SK-N-SH (cell line): ENCODE measurements around the gene CACNA1G. TPM values are rescaled to one million over a fixed set of nuclear protein-coding genes. Genes with fewer than 3 reads are reported as not detected.

Source experiments
- CTCF ChIA-PET: fragments of 300-600, 350-600 bp; formaldehyde crosslinking; extraction: SDS; loops from one replicate; lab custom pipeline; 2021; lab: Yijun Ruan, JAX
- POLR2A ChIA-PET: fragments of 350-600 bp; sonication (Branson Sonifier 250); formaldehyde crosslinking; extraction: SDS; loops from one replicate; lab custom pipeline; 2020; ENCODE audit warnings: antibody characterized with exemption, inconsistent platforms; lab: Yijun Ruan, JAX
- DNase-seq: peaks from one replicate; pipeline ENCODE4 v3.0.0; 2012
- H2AFZ ChIP-seq: fragments of 200-600 bp; sonication (generic); 2 replicates; pipeline ENCODE4 v1.8.1; 2016; ENCODE audit warnings: antibody characterized with exemption, mild to moderate bottlenecking, low read depth
- H3F3A ChIP-seq: fragments of 200-600 bp; sonication (generic); replicated peaks from 2 replicates; pipeline ENCODE3; 2016; ENCODE audit warnings: antibody characterized with exemption, mild to moderate bottlenecking; ENCODE audit not compliant: insufficient read depth
- H3K27ac ChIP-seq, 2 experiments: fragments of 200-500 bp in 1 of 2; fragments of 200-600 bp in 1 of 2; sonication (Bioruptor generic) in 1 of 2; sonication (generic), shearing (Covaris generic) in 1 of 2; 2 replicates each; pipeline versions ENCODE4 v1.5.1 to v1.6.1; 2014 to 2016; ENCODE audit warnings: low read depth in 2 of 2, inconsistent platforms in 1 of 2, low read length in 1 of 2, mild to moderate bottlenecking in 1 of 2, mixed read lengths in 1 of 2
- H3K27me3 ChIP-seq: fragments of 200-600 bp; sonication (generic), shearing (Covaris generic); 2 replicates; pipeline ENCODE4 v1.6.1; 2016; ENCODE audit warnings: mixed run types; ENCODE audit not compliant: insufficient read depth
- H3K36me3 ChIP-seq, 2 experiments: fragments of 200-500 bp in 1 of 2; fragments of 200-600 bp in 1 of 2; sonication (Bioruptor generic) in 1 of 2; sonication (generic) in 1 of 2; replicated peaks in 1 of 2; 2 replicates each; pipeline versions ENCODE3 to v1.5.1; 2014 to 2016; ENCODE audit warnings: low read length in 1 of 2, mild to moderate bottlenecking in 1 of 2; ENCODE audit not compliant: insufficient read depth in 2 of 2, control insufficient read depth in 1 of 2
- H3K4me1 ChIP-seq, 2 experiments: fragments of 200-500 bp in 1 of 2; fragments of 200-600 bp in 1 of 2; sonication (Bioruptor generic) in 1 of 2; sonication (generic), shearing (Covaris generic) in 1 of 2; 2 replicates each; pipeline versions ENCODE4 v1.5.1 to v1.6.1; 2014 to 2016; ENCODE audit warnings: low read depth in 1 of 2, low read length in 1 of 2, mixed run types in 1 of 2; ENCODE audit not compliant: insufficient read depth in 2 of 2, control insufficient read depth in 1 of 2
- H3K4me2 ChIP-seq: fragments of 200-600 bp; sonication (generic), shearing (Covaris generic); 2 replicates; pipeline ENCODE4 v1.6.1; 2017; ENCODE audit warnings: mixed run types
- H3K4me3 ChIP-seq, 2 experiments: fragments of 200-500 bp in 1 of 2; fragments of 200-600 bp in 1 of 2; sonication (Bioruptor generic) in 1 of 2; sonication (generic), shearing (Covaris generic) in 1 of 2; 2 replicates each; pipeline versions ENCODE4 v1.5.1 to v1.8.1; 2014 to 2016; ENCODE audit warnings: low read depth in 2 of 2, inconsistent platforms in 1 of 2, low read length in 1 of 2, mild to moderate bottlenecking in 1 of 2, mixed read lengths in 1 of 2, moderate library complexity in 1 of 2
- H3K79me2 ChIP-seq: fragments of 200-600 bp; sonication (generic); 2 replicates; pipeline ENCODE4 v1.8.1; 2017; ENCODE audit warnings: mild to moderate bottlenecking; ENCODE audit not compliant: insufficient read depth
- H3K9ac ChIP-seq: fragments of 200-600 bp; sonication (generic); 2 replicates; pipeline ENCODE4 v1.6.1; 2017; ENCODE audit warnings: mixed run types
- H3K9me2 ChIP-seq: fragments of 200-600 bp; sonication (generic); 2 replicates; pipeline ENCODE4 v1.6.1; 2017; ENCODE audit warnings: mixed run types
- H3K9me3 ChIP-seq: fragments of 200-600 bp; sonication (generic); 2 replicates; pipeline ENCODE4 v1.6.1; 2017; ENCODE audit warnings: mixed run types, mild to moderate bottlenecking, moderate library complexity
- H4K20me1 ChIP-seq: fragments of 200-600 bp; sonication (generic); 2 replicates; pipeline ENCODE4 v1.6.1; 2017; ENCODE audit warnings: mild to moderate bottlenecking, mixed run types; ENCODE audit not compliant: insufficient read depth
- CHD2 ChIP-seq: fragments of 150-350 bp; IDR thresholded peaks from 2 replicates; pipeline ENCODE4 v1.6.1; 2018; ENCODE audit warnings: low read length; ENCODE audit not compliant: partially characterized antibody
- EZH2phosphoT487 ChIP-seq: fragments of 200-600 bp; sonication (generic); IDR thresholded peaks from 2 replicates; pipeline ENCODE4 v1.6.1; 2017; ENCODE audit warnings: low read depth, mixed run types, mild to moderate bottlenecking, antibody characterized with exemption, moderate library complexity, borderline replicate concordance
- FOXM1 ChIP-seq: IDR thresholded peaks from 2 replicates; pipeline ENCODE4 v1.4.0; 2012; ENCODE audit warnings: low read depth, mild to moderate bottlenecking
- MXI1 ChIP-seq: IDR thresholded peaks from 2 replicates; pipeline ENCODE4 v1.6.1; 2012; ENCODE audit warnings: mild to moderate bottlenecking, low read depth, low read length, improper control_type of control experiment
- NRF1 ChIP-seq: IDR thresholded peaks from 2 replicates; pipeline ENCODE4 v1.6.1; 2012; ENCODE audit warnings: low read depth, mild to moderate bottlenecking, low read length
- WGBS: methylation state at CpG from one replicate; pipeline ENCODE4 v1.1.6; 2017; ENCODE audit warnings: low lambda C conversion rate; 5-methylcytosine and 5-hydroxymethylcytosine counted together
- polyA plus RNA-seq, 3 experiments: library from polyadenylated mRNA; depleted of rRNA; stranded (reverse); fragments of >200 nt; gene quantifications; 2 replicates each; pipeline ENCODE4 v1.2.3, GENCODE V29; 2012
- TF ChIP-seq, protein P1 (sequence below): IDR thresholded peaks from 2 replicates; pipeline ENCODE4 v1.4.0; 2012; ENCODE audit warnings: low read depth, borderline replicate concordance
- TF ChIP-seq, protein P2 (sequence below): IDR thresholded peaks from 2 replicates; pipeline ENCODE4 v1.4.0; 2012; ENCODE audit warnings: low read depth, borderline replicate concordance

CACNA1G gene
- polyA plus RNA-seq, 1 of the 3 experiments (the other 2 are of a cell fraction), result 0.21 TPM

DNA sequence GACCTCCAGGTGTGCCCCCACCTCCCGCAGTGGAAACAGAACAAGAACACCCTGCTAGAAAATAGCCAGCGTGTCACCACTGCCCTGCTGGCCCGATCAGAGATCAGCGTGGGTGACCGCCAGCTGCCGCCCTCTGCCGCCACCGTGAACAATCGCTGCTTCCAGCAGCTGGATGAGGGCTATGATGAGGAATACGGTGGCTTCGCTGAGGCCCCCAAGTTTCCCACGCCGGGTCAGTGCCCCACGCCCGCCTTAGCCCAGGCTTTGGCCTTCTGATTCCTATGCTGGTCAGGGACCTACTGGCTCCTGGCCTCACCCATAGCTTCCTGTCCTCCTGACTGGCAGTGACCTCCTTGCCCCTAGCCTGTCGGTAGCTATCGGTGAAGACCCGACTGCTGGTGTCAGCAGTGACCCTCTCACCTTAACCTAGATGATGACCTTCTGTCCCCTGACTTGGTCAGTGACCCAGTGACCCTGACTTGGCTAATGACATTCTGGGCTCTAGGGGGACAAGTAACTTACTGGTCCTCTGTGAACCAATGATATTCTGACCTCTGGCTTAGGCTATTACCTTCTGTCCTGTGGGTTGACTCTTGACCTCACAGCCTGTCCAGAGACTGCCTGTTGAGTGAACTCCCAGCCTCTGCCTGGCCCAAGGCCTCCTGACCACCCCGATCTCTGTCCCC lies 11.1 kb upstream of the CACNA1G start:
- no peak for DNase-seq
- Histone ChIP-seq H2AFZ (no peak overlapping the region), H4K20me1 (no peaks in the 10 kb centered on the region), H3K9me3 (no peaks in the 10 kb centered on the region), H3F3A (peaks cover 6% of the 10 kb centered on the region), H3K9me2 (no peaks in the 10 kb centered on the region), H3K27me3 (no peaks in the 10 kb centered on the region), H3K9ac (no peak overlapping the region), H3K36me3 (peaks cover 16 to 27% of the 10 kb centered on the region in 2 experiments), H3K27ac (no peak overlapping the region), H3K4me3 (no peak overlapping the region), H3K4me1 (peaks cover 0 to 20% of the 10 kb centered on the region in 2 experiments; a peak in 1 of 4 replicates), H3K79me2 (peaks cover 16% of the 10 kb centered on the region), H3K4me2 (no peak overlapping the region)
- WGBS, result 94% methylated on average over 19 of the region's 19 CpGs
- ChIA-PET POLR2A (interaction anchor here (1.0 to 2.4 kb wide), 3 partner anchors 76 to 146 kb away, joined by 3 to 21 read pairs (median 3); no protein-coding TSS in a partner anchor), CTCF (interaction anchor here (0.9 to 24.2 kb wide), 25 partner anchors 10 to 303 kb away, joined by 3 to 1212 read pairs (median 22); partner anchors contain the start of gene CACNA1G)
- TF ChIP-seq, protein P1, sequence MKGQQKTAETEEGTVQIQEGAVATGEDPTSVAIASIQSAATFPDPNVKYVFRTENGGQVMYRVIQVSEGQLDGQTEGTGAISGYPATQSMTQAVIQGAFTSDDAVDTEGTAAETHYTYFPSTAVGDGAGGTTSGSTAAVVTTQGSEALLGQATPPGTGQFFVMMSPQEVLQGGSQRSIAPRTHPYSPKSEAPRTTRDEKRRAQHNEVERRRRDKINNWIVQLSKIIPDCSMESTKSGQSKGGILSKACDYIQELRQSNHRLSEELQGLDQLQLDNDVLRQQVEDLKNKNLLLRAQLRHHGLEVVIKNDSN, result no peak
- TF ChIP-seq MXI1, result no peak
- TF ChIP-seq, protein P2, sequence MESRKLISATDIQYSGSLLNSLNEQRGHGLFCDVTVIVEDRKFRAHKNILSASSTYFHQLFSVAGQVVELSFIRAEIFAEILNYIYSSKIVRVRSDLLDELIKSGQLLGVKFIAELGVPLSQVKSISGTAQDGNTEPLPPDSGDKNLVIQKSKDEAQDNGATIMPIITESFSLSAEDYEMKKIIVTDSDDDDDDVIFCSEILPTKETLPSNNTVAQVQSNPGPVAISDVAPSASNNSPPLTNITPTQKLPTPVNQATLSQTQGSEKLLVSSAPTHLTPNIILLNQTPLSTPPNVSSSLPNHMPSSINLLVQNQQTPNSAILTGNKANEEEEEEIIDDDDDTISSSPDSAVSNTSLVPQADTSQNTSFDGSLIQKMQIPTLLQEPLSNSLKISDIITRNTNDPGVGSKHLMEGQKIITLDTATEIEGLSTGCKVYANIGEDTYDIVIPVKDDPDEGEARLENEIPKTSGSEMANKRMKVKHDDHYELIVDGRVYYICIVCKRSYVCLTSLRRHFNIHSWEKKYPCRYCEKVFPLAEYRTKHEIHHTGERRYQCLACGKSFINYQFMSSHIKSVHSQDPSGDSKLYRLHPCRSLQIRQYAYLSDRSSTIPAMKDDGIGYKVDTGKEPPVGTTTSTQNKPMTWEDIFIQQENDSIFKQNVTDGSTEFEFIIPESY, result no peak
- TF ChIP-seq NRF1, result no peak
- no peak for TF ChIP-seq FOXM1
- TF ChIP-seq CHD2, result no peak

DNA sequence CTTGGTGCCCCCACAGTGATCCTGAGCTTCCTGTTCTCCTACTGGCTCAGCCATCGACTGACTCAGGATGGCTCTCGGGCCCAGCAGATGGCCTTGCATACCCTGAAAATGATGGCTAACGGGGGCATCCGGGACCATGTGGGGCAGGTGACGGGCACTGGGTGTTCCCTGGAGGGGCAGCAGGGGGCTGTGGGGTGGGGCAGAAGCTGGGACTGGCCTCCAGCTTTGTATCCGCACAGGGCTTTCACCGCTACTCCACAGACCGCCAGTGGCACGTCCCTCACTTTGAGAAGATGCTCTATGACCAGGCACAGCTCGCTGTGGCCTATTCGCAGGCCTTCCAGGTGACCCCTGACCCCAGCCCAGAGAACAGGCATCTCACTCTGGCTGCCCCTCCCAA lies 10.5 kb upstream of the CACNA1G start:
- Histone ChIP-seq H4K20me1 (no peaks in the 10 kb centered on the region), H3K9me3 (no peaks in the 10 kb centered on the region), H3F3A (peaks cover 6% of the 10 kb centered on the region), H2AFZ (no peak overlapping the region), H3K9me2 (no peaks in the 10 kb centered on the region), H3K27ac (no peak overlapping the region), H3K4me2 (no peak overlapping the region), H3K9ac (no peak overlapping the region), H3K79me2 (peaks cover 16% of the 10 kb centered on the region), H3K36me3 (peaks cover 16 to 27% of the 10 kb centered on the region in 2 experiments), H3K27me3 (no peaks in the 10 kb centered on the region), H3K4me3 (no peak overlapping the region), H3K4me1 (peaks cover 0 to 20% of the 10 kb centered on the region in 2 experiments; a peak in 1 of 4 replicates)
- ChIA-PET POLR2A (interaction anchor here (0.9 to 2.4 kb wide), 5 partner anchors 8 to 146 kb away, joined by 3 to 21 read pairs (median 3); no protein-coding TSS in a partner anchor), CTCF (interaction anchor here (0.7 to 24.2 kb wide), 41 partner anchors 8 to 404 kb away, joined by 3 to 1212 read pairs (median 11); partner anchors contain the start of genes ANKRD40, CACNA1G and EPN3)
- no peak for DNase-seq
- 96% methylated on average over 11 of the region's 11 CpGs for WGBS
- TF ChIP-seq EZH2phosphoT487, result no peak
